Colon (tissue), 2 donors: ENCODE results near the gene GIMAP6.
"Not testable (repeated sequence)": the region's sequence is repeated elsewhere in the genome, so short reads cannot be mapped to it uniquely, and the experiment has no call there.

Experiments used
- FAIRE-seq: peaks from 2 replicates; lab custom pipeline; 2012; peaks lifted over from hg19 to GRCh38; lab: Jason Lieb, UNC
- donor health status: control.
- donor health status: control.

GIMAP6 gene

GRCh38 chr7:150585199-150585598 is 47.0 kb downstream of the GIMAP6 start:
- FAIRE-seq, result no peak

DNA sequence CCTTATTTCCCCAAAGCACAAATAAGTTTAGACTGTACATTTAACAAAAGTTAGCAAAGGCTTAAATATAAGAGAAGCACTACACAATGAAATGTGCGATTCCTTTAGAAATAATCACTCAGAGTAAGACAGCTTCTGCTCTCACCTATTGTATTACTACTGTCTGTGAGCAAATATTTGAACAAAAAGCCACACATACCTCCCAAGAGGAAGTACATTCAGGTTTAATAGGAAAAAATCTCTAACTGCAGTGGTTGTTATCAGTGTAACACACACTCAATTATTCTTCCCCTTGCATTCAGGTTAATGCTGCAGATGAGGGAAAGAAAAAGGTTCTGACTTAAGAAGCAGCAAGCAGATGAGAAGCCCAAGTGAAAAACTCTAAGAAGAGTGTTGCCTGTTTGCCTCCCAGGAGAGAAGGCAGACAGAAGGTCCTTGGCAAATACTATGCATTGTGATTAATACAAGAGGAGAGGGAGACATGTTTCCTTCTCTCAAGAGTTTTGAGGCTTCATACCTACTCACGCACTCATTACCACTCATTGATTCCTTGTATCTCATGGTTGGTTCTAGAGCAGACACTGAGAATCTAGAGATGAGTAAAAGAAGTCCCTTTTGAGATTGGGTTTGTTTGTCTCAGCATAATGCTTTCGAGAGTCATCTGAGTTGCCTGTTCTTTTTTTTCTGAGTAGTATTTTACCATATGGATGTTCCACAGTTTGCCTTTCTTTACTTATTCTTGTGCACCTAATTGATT is 51.4 kb downstream of the GIMAP6 start:
- no peak for FAIRE-seq

GRCh38 chr7:150579979-150580637 is 52.1 kb downstream of the GIMAP6 start:
- not testable (repeated sequence) for FAIRE-seq
